IPS-NIHi7 (cell line): ENCODE measurements around the gene TMBIM4.
"Not testable (repeated sequence)": the region's sequence is repeated elsewhere in the genome, so short reads cannot be mapped to it uniquely, and the experiment has no call there.

ENCODE experiments used
- DNase-seq: peaks from one replicate; pipeline ENCODE4 v3.0.0; 2012; ENCODE audit warnings: mixed read lengths; ENCODE audit errors: extremely low spot score

TMBIM4 gene

GRCh38 chr12:66169221-66170170 lies at the start of gene TMBIM4:
TMBIM4 (minus strand) TSS chr12:66169996; CDS start chr12:66169951, 45 bp downstream.
- peak; percentile 92 for DNase-seq

- no peak for DNase-seq
These were observed 47.6 kb upstream of the TMBIM4 start for GRCh38 chr12:66217342-66217917.

GRCh38 chr12:66213011-66213410 lies 43.2 kb upstream of the TMBIM4 start:
- DNase-seq, result not testable (repeated sequence)

- not testable (repeated sequence) for DNase-seq
These were observed 41.8 kb upstream of the TMBIM4 start for GRCh38 chr12:66211573-66211972.

GRCh38 chr12:66210840-66211239 lies 41.0 kb upstream of the TMBIM4 start:
- DNase-seq, result no peak

- DNase-seq, result no peak
These were observed 36.3 kb upstream of the TMBIM4 start for GRCh38 chr12:66206141-66206540.

GRCh38 chr12:66203820-66204219 lies 34.0 kb upstream of the TMBIM4 start:
- no peak for DNase-seq

- no peak for DNase-seq
These were observed 30.2 kb upstream of the TMBIM4 start for GRCh38 chr12:66199831-66200509.

- no peak for DNase-seq
These were observed 29.3 kb upstream of the TMBIM4 start for GRCh38 chr12:66199141-66199540.

- no peak for DNase-seq
These were observed 27.7 kb upstream of the TMBIM4 start for GRCh38 chr12:66197495-66197921.

GRCh38 chr12:66196806-66197205 lies 27.0 kb upstream of the TMBIM4 start:
- no peak for DNase-seq

GRCh38 chr12:66195242-66195641 lies 25.4 kb upstream of the TMBIM4 start:
- DNase-seq, result no peak

GRCh38 chr12:66194122-66194521 lies 24.3 kb upstream of the TMBIM4 start:
- no peak for DNase-seq

- DNase-seq, result no peak
These were observed 21.8 kb upstream of the TMBIM4 start for GRCh38 chr12:66191547-66192126.

- DNase-seq, result no peak
These were observed 20.9 kb upstream of the TMBIM4 start for GRCh38 chr12:66190519-66191370.

GRCh38 chr12:66189889-66190288 lies 20.1 kb upstream of the TMBIM4 start:
- no peak for DNase-seq

- DNase-seq, result no peak
These were observed 19.7 kb upstream of the TMBIM4 start for GRCh38 chr12:66189486-66189843.

GRCh38 chr12:66188584-66189485 lies 19.0 kb upstream of the TMBIM4 start, which contains the start of gene IRAK3:
IRAK3 (plus strand) TSS chr12:66189214; CDS start chr12:66189300, 86 bp downstream.
- peak; percentile 68 for DNase-seq

- no peak for DNase-seq
These were observed 18.0 kb upstream of the TMBIM4 start for GRCh38 chr12:66187821-66188220.

GRCh38 chr12:66187036-66187435 lies 17.2 kb upstream of the TMBIM4 start:
- DNase-seq, result no peak
